ENCODE data around the gene TRPM3.
"Not testable (repeated sequence)": the region's sequence is repeated elsewhere in the genome, so short reads cannot be mapped to it uniquely, and the experiment has no call there.

The TRPM3 gene

GRCh38 chr9:70988551-70988950 is 132.9 kb downstream of the TRPM3 start:
- DNase-seq = no peak

DNA sequence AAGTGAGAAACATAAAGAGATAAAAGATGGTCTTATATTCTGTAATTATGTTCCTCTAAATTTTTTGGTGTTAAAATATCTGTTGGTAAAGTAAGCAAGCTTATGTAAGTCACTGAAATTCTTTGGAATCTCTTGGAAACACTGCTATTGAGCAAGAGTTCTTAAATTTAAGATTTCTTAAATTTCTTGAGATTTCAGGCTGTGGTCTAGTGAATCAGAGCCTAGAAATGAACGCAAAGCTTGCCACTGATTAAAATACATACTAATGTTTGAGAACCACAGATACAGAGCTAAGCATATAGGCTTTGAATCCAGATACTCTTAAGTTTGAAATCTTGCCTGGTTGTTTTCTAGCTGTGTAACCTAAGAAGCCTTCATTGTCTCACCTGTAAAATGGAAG is 133.4 kb downstream of the TRPM3 start:
- DNase-seq = no peak

DNA sequence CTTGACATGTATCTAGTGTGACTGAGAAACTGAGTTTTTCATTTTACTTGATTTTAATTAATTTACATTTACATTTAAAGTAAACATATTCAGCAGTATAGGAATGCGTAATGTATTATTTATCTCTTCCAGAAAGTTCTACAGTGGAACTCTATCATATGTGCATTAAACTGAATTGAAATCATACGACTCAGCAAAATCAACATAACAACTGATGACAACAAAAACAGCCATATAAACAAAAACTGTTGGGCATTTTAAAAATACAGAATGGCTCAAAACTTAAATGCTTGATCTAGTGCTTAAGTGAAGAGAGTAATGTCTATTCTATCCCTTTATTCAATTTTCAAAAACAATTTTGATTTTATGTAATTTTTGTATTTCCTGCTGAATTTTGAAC is 134.4 kb downstream of the TRPM3 start:
- no peak for DNase-seq

- DNase-seq = no peak
These were observed 137.6 kb downstream of the TRPM3 start for GRCh38 chr9:70983723-70984295.

GRCh38 chr9:70981312-70981711 is 140.1 kb downstream of the TRPM3 start:
- no peak for DNase-seq

- no peak for DNase-seq
These were observed 141.5 kb downstream of the TRPM3 start for GRCh38 chr9:70979966-70980365.

DNA sequence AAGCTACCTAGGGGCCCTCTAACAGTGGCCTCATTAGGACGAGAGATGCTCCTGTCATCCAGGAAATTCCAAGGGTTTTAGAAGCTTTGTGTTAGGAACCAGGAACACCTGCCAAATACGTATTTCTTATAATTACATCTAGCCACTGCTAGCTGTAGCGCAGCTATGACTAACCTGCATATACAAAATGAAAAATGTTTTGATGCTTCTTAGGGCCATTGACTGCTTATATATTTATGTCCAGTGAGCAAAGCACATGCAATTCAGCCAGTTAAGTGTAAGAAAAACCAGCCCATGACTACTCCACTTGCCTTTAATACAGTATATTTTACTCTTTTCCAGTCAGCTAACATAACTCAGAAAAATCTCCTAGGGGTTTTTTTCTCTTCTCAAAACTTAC is 143.3 kb downstream of the TRPM3 start:
- DNase-seq = no peak

- no peak for DNase-seq
These were observed 145.6 kb downstream of the TRPM3 start for GRCh38 chr9:70975821-70976220.

DNA sequence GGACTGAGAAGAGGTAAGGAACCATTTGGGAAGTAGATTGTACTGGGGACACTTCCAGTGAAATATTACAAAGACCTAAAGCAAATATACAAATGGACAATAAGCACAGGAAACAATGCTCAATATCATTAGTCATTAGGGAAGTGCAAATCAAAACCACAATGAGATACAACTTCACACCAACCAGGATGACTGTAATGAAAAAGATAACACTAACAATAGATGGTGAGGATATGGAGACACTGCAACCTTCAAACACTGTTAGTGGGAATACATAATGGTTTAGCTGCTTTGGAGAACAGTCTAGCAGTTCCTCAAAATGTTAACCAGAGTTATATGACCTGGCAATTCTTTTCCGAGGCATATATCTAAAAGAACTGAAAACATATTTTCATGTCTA is 149.7 kb downstream of the TRPM3 start:
- no peak for DNase-seq

GRCh38 chr9:70966380-70966779 is 155.0 kb downstream of the TRPM3 start:
- not testable (repeated sequence) for DNase-seq

DNA sequence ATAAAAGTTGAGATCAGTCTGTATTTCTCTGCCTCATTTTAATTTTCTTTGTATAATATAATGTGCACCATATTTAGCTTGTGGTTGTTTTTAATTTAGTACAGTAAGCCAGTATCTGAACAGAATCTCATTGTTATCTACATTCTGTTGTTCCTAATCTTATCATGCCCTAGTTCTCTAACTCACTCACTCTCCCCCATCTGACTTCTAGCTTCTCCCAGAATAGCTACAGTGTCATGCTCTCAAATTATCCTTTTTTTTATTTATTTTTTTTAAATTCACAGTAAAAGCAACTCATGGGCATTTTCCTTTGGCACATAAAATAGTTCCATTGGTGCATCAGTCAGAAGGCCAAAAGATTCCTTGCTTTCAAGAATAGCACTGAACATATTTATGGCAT is 156.6 kb downstream of the TRPM3 start:
- no peak for DNase-seq

DNA sequence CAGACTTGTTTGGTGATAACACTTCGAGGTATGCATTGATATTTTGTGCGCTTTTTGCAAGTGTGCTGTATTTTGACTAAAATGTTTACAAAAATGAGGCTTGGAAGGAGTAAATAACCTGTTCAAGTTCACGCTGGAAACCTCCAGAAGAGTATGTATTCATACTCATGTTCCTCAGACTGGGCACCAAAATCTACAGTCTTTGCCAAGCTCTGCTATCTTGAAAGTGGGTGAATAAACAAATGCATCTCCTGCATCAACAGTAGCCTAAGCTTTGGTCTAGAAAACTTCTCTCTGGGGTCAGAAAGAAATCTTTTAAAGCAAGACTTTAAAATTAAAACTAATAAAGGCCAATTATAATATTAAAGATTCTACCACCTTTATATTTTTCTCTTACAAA is 157.9 kb downstream of the TRPM3 start:
- DNase-seq = no peak

DNA sequence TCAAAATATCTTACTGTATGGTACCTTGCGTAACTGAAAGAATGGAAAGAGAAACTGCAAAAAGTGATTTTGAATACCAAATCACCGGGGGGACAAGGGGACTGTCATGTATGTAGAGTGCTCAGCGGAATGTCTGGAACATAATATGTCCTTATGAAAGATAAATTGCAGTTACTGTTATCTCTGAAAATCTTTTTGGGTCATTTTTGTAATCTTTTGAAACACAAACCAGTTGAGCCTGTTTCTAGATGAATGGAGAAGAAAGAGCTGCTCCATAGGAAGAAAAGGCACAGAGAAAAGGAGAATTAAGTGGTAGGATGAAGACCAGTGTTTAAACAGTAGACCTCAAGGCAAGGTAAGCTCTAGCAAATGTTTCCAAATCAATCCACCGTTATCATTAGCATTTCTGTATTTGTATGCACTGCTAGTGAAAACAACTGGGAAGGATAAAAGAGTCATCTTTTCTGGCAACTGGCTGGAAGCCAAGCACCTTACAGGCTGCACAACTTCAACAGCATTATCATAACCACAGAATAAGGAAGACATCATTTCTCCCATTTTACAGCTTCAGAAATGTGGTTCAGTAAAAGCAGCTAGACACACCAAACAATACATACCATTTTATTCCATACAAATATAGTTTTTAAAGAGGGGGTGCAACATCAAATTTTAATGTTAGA is 158.5 kb downstream of the TRPM3 start:
- DNase-seq = no peak

- DNase-seq = no peak
These were observed 162.1 kb downstream of the TRPM3 start for GRCh38 chr9:70959366-70959765.

DNA sequence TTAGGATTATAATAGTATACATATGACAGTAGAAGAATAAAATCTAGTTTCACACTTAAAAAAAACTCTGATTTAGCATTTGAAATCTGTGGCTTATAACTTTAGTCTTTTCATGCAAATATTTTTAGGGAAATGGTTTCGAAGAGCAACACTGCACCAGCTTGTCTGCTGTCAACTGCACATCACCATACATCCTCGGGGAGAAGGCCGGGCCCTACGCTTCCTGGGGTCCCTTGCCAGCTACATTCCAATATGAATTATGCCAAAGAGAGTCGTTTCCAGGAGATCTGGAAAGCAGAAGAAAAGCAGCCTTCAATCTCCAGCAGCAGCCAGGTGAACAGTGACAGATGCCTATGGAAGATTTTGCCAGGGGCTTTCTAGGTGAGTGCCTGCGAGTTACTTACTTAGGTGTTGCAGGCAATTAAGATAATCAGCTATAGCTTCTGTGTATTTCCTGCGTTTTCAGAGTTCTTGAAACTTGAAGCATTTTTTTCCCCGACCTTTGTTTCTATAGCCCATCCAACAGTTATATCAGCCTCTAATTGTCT is 166.8 kb downstream of the TRPM3 start:
- DNase-seq = no peak

GRCh38 chr9:70954126-70954525 is 167.3 kb downstream of the TRPM3 start:
- no peak for DNase-seq

- no peak for DNase-seq
These were observed 169.4 kb downstream of the TRPM3 start for GRCh38 chr9:70951749-70952727.

GRCh38 chr9:70950270-70950669 is 171.2 kb downstream of the TRPM3 start:
- no peak for DNase-seq

DNA sequence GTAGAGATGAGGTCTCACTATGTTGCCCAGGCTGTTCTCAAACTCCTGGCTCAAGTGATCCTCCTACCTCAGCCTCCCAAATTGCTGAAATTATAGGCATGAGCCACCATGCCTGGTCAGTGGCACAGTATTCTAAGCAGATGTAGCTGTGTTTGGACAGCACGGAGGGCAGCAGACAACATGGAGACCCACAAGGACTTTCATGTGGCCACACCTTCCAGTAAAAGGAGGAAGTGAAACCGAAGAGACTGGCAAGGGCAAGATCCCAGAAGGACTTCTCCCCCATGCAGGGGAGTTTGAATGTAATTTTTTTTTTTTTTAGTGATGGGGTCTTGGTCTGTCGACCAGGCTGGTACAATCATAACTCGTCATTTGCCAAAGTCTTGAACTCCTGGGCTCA is 172.2 kb downstream of the TRPM3 start:
- DNase-seq = no peak

DNA sequence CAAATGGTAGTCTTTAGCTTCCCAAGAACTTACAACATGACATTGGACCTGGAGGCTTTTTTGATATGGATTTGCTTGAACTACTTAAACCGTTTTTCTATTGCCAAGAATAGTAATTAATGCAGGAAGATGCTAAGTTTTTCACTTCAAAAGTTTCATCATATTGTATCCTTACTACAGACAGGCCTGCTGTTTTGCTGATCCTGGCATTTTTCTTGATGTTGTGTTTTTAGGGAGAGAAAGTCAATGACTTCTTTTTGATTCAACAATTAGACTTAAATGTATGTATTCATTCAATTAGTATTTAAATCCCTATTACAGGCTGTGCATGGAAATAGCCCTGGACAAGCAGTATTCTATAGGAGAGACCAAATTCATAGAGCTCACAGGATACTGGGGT is 172.7 kb downstream of the TRPM3 start:
- DNase-seq = no peak

DNA sequence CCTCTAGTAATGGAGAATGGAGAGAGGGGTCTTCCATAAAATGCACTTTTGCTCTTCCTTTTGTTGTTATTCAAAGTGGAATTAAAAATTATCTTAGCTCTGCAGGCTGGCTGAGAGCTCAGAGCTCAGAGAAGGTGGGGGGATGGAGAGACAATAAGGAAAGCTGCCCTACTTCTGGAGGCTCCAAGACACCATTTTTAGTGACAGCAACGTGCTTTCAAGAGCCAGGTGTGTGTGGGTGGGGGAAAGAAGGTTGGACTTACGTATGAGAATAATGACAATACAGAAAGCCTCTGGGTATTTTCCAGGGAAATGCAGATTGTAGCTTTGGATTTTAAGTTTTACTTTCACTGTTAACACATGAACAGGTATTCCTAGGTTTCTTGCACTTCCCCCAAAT is 173.9 kb downstream of the TRPM3 start:
- DNase-seq = no peak

DNA sequence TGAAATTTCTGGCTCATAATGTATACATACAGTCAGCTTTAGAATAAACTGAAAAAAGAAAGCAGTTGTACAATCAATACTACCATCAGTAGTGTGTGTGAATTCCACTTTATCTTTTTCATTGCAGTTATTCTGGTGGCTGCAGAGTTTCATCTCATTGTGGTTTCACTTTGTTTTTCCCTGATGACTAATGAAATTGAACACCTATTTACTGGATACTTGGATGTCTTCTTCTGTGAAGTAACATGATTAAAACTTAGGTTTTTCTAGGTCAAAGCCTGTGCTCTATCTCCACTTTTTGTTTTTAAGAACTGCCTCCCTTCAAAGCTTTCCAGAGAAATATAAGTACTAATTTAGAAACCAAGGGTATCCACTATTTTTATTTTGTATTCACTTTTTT is 174.3 kb downstream of the TRPM3 start:
- DNase-seq = no peak

GRCh38 chr9:70945301-70945700 is 176.1 kb downstream of the TRPM3 start:
- no peak for DNase-seq

DNA sequence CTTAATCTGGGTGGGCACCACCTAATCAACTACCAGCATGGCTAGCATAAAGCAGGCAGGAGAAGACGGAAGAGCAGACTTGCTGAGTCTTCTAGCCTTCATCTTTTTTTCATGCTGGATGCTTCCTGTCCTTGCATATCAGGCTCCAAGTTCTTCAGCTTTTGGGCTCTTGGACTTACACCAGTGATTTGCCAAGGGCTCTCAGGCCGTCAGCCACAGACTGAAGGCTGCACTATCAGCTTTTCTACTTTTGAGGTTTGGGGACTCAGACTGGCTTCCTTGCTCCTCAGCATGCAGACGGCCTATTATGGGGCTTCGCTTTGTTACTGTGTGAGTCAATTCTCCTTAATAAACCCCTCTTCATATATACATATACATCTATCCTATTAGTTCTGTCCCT is 180.2 kb downstream of the TRPM3 start:
- no peak for DNase-seq
